Kidney glomerular epithelial cell (primary cell): ENCODE measurements around the gene YKT6.
A peak's percentile ranks its signal among the peaks of the same experiment; 100 is the strongest.
"Not testable (repeated sequence)": the region's sequence is repeated elsewhere in the genome, so short reads cannot be mapped to it uniquely, and the experiment has no call there.

ENCODE experiments used
- DNase-seq: peaks from one replicate; lab custom pipeline; 2025; lab: John Stamatoyannopoulos, UW

The YKT6 gene

DNA sequence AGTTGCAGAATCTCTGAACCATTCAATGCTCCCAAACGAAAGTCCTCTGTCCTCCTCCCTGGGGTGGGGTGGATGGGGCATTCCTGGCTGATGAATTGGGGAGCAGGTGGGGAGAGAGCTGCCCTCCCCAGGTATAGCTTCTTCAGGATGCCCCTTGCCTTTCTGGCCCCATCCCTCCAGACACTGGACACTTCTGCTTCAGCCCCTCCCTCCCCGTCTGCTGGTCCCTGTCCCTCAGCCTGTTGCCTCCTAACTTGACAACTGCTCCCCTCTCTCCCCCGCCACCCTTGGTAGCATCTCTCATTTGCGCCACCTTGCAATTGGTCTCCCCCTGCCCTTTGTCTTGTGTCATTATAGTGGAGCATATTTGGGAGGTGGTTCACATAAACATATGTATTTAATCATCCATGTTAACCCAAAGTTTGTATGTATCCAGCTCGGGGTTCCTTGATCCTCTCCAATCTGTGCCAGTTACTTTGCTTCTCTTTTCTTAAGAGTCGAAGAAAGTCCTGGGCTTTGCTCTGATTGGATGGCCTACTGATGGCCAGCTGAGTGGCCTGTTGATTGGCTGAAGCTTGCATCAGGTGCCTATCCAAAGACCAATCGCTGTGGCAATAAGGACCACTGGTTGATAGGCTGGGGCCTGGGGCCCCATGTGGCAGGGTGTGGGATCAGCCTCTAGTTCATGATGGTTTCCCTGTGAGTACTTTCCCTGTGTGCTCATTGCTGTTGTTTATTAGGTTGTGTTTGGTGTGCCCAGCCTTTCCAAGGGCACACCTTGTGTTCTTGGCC lies 7.6 kb upstream of the YKT6 start:
- no peak for DNase-seq

- DNase-seq = no peak
Measured at GRCh38 chr7:44194069-44194468, 6.7 kb upstream of the YKT6 start.

GRCh38 chr7:44194562-44195145 lies 6.1 kb upstream of the YKT6 start:
- DNase-seq = no peak

DNA sequence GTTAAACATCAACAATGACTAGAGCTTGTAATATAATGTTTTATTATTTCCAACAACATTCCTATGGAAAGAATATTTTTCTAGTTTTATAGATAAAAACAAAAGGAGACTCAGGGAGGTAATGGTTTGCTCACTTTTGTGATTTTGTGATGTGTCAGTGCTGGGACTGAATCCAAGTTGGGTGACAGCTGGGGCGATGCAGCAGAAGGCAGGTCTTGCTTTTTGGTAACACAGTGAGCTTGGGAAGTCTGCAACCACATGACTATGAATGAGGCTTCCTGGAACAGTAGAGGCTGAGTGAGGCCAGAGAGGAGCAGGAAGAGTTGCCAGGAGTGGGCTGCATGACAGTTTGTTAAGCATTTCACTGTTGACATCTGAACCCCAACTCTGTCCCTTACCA lies 4.9 kb upstream of the YKT6 start:
- peak; percentile 1 for DNase-seq

DNA sequence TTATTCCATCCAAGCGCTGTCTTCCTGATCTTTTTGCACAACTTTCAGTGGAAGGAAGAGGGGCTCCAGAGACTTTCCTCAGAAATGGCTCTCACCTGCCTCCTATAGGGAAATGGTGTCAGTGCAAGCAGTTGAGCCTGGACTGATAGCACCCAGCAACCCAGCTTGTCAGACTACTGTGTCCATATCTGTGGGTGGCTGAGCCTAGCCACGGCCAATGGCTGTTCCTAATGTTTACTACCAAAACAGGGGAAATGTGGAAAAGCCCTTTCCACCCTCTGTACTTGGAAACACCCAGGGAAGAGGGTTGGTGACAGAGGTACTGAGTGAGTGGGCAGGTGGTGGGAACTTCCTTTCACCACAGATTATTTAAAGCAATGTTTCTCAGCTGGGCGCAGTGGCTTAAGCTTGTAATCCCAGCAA lies 4.3 kb upstream of the YKT6 start:
- peak; percentile 63 for DNase-seq

GRCh38 chr7:44197474-44197873 lies 3.3 kb upstream of the YKT6 start:
- no peak for DNase-seq

- DNase-seq = not testable (repeated sequence)
Measured at GRCh38 chr7:44200163-44200562, 615 bp upstream of the YKT6 start.

- peak; percentile 10 for DNase-seq
Measured at GRCh38 chr7:44201813-44202212, 1.0 kb downstream of the YKT6 start.

DNA sequence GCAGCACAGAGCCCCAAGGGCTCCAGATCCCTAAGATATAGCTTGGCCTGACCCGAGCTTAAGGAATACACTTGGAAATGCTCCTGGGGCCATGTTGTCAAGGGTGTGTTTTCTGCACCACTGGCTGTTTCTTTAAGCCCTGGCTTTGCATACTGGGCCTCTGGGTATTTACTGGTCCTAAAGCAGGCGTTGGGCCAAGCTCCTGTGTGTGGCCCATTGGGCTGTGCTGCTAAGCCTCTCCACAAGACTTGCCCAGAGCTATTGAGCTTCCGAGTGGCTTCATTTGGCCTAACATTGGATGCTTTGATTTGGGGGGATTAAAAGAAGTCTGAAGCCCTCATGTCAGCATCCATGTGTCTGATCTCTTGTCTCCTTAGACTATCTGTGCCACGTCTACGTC lies 5.2 kb downstream of the YKT6 start:
- DNase-seq = no peak

- DNase-seq = no peak
Measured at GRCh38 chr7:44208085-44208484, 7.3 kb downstream of the YKT6 start.

DNA sequence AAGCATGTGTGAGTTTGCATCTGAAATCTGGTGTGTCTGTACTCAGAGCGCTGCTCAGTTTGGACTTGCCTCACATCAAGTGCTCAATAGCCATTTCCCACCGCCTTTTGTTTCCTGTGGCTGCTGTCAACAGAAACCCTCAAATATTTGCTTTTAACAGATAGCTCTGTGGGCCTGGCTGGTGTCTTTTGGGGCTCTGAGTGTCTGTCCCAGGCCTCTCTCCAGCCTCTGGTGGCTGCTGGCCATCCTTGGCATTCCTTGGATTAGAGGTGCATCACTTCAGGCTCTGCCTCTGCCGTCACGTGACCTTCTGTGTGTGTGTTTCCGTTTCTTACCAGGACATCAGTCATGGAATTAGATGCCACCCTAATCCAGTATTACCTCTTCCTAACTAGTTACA lies 9.3 kb downstream of the YKT6 start:
- DNase-seq = no peak

- DNase-seq = no peak
Measured at GRCh38 chr7:44211126-44211675, 10.4 kb downstream of the YKT6 start.

DNA sequence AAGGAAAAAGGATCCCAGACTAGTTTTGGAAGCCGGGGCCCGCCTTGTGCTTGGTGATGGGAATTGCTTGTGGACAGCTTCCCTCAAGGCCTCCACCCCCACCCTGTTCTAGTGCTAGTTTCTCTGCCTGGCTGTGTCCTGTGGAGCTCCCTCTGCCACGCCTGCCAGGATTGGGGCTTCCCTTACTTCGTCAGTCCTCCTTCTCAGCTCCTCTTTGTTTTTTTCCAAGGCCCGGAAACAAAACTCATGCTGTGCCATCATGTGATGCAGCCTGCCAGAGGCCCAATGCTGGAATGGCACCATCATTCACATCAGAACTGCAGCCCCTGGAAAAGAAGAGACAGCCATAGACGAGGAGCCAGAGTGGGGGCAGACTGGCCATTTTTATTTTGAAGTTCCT lies 11.2 kb downstream of the YKT6 start:
- DNase-seq = no peak

DNA sequence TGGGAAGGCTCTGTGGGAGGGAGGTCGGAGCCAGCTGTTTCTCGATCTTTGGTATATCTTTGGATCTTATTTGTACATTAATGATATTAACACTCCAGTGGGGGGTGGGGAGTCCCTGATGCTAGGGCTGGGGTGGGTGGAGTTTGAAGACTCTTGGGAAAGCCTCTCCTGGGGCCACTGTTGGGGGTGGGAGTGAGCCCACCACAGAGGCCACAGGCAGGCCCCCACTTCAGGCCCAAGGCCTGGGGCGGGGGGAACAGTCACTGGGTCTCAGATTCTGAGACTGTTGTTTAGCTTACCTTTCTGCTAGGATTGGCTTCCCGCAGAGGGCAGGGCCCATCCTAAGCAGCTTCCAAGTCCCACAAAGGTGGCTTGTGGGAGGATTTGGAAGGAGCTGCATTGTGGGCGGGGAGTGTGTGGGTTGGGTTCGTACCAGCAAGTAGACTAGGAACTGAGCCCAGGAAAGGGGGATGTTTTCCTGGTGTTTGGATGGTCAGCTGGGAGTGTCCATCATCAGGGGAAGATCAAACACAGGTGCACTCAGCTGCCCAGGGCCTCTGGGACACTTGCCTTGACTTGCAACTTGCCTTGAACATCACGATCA lies 11.9 kb downstream of the YKT6 start:
- DNase-seq = no peak

GRCh38 chr7:44213206-44213876 lies 12.6 kb downstream of the YKT6 start:
- DNase-seq = no peak

DNA sequence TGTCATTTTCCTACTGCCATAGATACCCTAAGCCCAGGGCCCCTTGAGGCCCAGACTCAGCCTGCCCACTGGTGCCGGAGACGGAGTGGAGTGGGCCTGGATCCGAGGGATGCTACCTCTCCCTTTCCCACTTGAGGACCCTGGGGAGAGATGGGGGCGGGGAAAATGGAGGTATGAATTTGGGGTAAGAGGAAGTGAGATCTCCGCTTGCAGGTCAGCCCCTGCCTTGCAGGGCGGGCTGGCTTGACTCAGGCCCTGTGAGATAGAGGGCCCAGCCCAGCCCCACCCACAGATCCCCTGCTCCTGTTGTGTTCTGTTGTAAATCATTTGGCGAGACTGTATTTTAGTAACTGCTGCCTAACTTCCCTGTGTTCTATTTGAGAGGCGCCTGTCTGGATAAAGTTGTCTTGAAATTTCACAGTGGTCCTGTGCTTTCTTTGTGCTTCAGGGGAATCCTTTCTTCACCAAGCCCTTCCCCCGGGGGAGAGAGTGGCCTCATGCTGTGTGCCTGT lies 13.2 kb downstream of the YKT6 start:
- no peak for DNase-seq

DNA sequence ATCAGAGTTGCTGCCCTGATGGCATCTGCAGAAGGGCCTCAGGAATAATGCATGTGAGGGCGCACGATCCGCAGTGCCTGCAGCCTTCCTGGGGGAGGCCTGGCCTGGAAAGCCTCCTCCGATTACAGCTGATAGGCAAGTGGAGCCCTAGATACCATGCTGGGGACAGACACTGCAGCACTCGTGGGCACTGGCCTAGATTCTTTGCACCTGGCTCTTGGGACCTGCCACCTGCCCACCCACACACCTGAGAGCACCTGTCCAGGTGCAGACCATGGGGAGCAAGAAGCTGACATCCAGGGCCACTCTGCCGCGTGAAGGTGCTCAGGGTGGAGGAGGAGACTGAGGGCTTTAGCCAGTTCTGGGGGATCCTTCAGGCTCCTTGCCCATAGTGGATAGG lies 14.8 kb downstream of the YKT6 start:
- no peak for DNase-seq

DNA sequence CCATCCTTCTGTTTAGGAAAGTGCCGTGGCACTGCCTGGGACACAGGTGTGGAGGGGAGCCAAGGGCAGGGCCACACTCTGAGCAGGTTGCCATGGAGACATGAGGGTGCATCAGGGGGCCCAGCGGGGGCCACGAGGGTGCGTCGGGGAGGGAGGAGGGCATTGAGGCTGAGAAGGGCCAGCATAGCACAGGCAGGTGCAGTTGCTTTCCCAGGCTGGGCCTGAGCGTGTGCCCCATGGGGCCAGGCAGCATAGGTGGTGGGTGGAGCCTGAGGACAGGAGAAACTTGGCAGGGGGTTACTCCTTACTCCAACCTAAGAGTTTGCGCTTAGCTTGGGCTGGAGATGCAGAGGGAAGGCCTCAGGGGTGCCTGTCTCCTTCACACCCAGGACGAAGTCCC lies 15.2 kb downstream of the YKT6 start:
- DNase-seq = no peak

GRCh38 chr7:44216521-44217222 lies 15.9 kb downstream of the YKT6 start:
- DNase-seq = no peak

GRCh38 chr7:44217223-44217714 lies 16.5 kb downstream of the YKT6 start:
- DNase-seq = no peak

DNA sequence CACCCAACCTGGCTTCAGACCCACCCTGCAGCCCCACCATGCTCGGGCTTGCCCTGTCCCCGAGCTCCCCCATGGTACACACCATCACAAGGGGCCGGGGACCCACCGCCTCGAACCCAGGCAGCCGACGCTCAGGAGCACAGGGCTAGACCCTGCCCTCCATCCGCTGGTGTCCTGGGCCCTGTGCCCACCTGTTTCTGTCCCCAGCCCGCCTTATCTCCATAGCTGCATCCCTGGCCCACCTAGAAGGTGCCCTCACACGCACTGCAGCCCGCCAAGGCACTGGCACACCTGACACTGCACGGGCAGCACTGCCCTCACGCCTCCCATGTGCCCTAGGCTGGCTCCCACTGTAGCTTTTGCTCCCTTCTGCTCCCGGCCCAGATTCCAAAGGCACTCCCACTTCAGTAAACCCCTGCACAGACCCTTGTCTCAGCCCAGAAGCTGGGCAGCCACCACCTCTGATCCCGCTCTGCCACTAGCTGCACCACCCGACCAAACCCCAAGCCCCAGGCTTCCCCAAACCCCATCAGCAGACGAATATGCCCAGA lies 17.1 kb downstream of the YKT6 start:
- DNase-seq = no peak
